ENCODE results near the gene NPIPB6. TPM values are rescaled to one million over a fixed set of nuclear protein-coding genes. Genes with fewer than 3 reads are reported as not detected.
"Not testable (repeated sequence)": the region's sequence is repeated elsewhere in the genome, so short reads cannot be mapped to it uniquely, and the experiment has no call there.

The NPIPB6 gene
- total RNA-seq (2014; rRNA removed): 1.6 TPM in 1 of 2 replicates, not detected in the other
- 0.06 TPM for polyA plus RNA-seq (2012)

DNA sequence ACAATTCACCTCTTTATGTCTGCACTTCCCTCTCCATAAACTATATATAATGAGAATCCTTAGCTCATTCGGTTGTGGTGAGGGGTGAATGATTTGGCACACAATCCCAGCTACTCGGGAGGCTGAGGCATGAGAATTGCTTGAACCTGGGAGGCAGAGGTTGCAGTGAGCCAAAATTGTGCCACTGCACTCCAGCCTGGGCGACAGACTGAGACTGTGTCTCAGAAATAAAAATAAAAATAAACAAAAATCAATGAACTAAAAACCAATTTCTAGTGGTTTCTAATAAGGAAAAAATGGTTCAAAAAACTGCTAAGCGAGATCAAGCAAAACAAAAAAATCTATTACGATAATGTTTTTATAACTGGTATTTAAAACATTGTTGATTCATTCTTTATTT, at the start of gene NPIPB6:
NPIPB6 (minus strand) TSS at position 101 of the 400 bp plus-strand sequence. CDS start 686 bp downstream, outside the sequence.
- not testable (repeated sequence) for DNase-seq (ENCODE audit: low read depth)

DNA sequence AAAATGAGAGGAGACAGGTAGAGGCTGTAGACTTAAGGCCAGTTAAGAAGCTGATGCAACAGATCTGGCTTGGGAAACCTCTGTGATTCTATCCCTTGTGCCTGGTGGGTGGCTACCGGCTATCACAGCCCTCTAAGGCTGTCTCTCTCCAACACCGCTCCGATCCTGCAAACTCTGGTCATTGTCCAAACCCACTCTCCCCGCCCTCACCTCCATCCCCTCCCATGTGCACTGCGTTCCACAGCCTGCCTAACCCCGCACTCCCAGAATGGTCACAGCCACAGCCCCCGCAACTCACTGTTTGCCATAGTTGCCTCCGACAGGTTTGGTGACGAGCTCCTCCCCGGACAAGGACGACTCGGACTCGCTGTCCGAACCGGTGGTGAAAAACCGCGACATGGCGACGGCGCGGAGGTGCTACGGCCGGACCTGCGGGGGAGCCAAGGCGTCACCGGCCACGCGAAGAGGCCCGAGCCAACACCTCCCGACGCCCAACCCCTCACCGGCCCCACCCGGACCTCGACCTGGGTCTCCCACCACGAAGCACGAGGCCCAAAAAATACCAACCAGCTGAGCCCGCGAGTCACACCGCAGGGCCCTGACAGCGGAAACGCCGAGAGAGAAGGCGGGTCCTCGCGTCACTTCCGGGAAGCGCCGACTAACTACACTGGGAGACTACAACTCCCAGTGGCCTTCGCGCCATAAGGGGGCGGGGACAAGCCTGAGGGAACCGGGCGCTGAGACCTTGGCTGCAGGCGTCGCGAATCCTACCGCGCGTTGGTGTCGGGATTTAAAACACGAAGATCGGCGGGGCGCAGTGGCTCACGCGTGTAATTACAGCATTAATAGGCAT, 40.1 kb upstream of the NPIPB6 start, which contains the start of gene EIF3CL:
EIF3CL (minus strand) TSS at position 622 of the 853 bp plus-strand sequence; CDS start at position 399, 223 bp downstream.
- not testable (repeated sequence) for DNase-seq (ENCODE audit: low read depth)

DNA sequence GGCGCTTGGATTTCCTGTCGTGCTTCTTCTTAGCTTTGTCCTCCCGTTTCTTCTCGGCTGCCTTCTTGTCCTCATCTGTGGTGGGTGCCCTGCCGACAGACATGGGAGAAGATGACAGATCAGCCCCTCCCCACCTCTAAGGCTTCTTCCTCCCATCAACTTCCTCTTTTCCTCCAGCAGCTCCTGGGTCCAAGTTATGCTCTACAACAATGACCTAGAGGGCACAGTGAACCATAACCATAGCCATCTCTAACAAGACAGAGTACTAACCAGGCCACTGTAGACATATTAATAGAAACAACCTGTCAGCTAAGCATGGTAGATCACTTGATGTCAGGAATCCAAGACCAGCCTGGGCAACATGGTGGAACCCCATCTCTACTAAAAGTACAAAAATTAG, 28.7 kb upstream of the NPIPB6 start:
- not testable (repeated sequence) for DNase-seq (ENCODE audit: low read depth)

DNA sequence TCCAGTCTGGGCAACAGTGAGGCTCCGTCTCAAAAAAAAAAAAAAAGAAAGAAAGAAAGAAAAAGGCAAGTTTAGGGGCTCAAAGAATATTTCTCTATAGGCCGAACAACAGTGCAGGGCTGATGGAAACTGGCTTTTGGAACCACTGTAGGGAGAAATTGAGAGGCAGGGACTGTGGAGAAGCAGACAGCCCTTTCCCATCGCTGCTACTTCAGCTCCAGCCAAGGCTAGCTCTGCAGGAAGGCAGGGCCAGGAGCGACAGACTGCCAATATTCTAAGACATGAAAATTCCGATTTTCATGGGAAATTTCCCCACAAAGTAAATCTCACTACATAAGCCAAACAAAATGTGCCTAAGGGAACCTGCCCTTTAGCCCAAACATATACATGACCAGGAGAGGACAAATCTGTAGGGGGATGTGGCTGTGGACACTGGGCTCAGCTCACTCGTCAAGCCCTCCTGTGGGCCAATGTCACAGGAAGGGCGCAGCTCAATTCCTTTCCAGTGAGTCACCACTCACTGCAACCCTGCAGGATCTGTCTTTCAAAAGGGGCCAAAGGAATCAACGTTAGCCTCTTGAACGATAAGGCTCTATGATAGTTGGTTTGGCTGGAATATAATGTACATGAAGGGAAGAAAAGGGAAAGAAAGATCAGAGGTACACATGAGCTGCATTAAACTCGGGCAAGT, 19.0 kb upstream of the NPIPB6 start:
- DNase-seq (ENCODE audit: low read depth): not testable (repeated sequence)

DNA sequence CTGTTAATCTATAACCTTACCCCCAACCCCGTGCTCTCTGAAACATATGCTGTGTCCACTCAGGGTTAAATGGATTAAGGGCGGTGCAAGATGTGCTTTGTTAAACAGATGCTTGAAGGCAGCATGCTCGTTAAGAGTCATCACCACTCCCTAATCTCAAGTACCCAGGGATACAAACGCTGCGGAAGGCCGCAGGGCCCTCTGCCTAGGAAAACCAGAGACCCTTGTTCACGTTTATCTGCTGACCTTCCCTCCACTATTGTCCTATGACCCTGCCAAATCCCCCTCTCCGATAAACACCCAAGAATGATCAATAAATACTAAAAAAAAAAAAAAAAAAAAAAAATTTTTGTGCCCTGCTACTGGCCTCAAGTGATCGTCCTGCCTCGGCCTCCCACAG, 14.5 kb upstream of the NPIPB6 start:
- not testable (repeated sequence) for DNase-seq (ENCODE audit: low read depth)

DNA sequence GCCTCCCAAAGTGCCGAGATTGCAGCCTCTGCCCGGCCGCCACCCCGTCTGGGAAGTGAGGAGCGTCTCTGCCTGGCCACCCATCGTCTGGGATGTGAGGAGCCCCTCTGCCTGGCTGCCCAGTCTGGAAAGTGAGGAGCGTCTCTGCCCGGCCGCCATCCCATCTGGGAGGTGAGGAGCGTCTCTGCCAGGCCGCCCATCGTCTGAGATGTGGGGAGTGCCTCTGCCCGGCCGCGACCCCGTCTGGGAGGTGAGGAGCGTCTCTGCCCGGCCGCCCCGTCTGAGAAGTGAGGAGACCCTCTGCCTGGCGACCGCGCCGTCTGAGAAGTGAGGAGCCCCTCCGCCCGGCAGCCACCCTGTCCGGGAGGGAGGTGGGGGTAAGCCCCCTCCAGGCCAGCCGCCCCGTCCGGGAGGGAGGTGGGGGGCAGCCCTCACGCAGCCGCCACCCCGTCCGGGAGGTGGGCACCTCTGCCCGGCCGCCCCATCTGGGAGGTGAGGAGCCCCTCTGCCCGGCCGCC, 13.9 kb upstream of the NPIPB6 start:
- DNase-seq (ENCODE audit: low read depth): not testable (repeated sequence)

DNA sequence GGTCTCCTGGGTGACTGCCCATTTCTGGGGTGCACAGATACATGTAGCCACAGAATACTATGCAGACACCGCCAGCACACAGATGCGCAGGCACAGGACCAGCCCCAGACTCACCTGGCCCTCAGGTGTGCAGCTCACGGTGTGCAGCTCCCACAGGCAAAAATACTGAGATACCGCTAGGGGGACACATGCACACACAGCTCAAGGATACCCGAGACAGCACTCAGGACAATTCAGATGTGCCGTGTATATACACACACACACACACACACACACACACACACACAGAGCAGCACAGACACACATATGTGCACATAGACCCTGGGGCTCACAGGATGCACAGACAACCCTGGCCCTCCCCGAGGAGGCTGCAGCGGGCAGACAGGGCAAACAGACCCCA, 11.8 kb upstream of the NPIPB6 start:
- not testable (repeated sequence) for DNase-seq (ENCODE audit: low read depth)

DNA sequence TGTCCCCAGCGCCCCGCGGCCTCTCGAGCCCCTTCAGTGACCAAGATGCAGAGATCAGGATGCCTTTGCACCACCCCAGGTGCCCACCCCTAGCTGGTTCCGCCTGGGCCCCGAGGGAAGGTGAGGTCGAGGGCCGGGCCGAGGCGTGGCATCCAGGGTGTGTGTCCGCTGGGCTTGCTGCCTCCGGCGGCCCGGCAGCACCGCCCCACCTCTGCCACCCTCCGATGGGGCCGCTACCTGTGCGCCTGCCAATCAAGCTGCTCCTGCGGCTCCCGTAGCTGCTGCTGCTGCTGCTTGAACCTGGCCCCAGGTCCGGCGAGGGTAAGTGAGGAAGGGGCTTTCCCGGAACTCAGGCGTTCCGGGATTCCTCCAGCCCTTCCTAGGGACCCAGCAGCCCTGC, 11.0 kb upstream of the NPIPB6 start:
- not testable (repeated sequence) for DNase-seq (ENCODE audit: low read depth)

DNA sequence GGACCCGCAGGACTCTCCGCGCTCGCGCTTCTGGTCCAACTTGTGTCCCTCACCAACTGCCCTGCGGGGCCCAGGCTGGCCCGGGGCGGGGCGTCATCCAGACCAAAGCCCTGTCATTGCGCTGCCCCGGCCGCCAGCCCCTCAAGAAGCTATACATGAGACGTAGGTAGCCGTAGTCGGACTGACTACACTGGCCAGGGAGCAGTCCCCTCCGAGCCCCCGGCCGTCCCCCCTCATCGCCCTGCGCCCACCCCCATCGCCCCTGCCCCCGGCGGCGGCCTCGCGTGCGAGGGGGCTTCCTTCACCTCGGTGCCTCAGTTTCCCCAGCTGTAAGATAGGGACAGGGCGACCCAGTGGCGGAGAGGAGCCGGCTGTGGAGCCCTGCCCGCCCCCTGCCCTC, 4.6 kb upstream of the NPIPB6 start:
- not testable (repeated sequence) for DNase-seq (ENCODE audit: low read depth)

DNA sequence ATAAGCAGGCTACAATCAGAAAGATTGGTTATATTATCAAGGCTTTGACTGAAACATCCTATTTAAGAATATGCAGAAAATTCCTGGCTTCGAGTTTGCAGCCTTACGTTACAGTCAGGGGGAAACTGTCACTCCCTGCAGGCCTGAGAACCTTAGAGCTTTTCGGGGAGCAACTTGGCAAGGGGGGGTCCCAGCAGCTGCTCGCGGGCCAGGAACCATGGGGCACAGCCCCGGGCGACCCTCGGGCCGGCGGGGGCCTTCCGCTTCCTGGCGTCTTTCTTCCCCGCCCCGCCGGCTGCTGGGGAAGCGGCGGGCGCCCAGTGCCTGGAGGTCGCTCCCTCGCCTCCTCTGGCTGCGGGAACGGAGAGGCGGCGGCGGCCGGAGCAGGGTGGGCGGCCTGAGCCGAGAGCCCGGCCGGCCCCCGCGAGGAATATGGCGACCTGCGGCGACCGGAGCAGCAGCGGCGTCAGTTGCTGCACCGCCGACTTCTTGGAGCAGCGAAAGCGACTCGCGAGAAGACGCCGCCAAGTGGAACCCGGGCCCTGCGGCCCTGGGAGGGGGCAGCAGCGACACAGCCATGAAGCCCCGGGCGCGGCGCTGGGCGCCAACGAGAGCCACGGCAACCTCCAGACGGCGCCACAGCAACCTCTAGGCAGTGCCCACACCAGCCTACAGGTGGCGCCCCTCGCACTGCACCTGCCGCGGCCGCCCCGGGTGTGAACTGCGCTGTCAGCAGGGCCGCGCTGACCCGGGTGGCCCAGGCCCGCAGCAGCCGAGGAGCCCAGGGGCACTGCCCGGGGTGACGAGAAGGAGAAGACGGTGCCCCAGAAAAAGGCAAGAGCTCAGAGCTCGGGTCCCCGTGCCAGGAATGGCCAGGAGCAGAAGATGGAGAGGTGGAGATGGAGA, 1.2 kb upstream of the NPIPB6 start:
- DNase-seq (ENCODE audit: low read depth): not testable (repeated sequence)

DNA sequence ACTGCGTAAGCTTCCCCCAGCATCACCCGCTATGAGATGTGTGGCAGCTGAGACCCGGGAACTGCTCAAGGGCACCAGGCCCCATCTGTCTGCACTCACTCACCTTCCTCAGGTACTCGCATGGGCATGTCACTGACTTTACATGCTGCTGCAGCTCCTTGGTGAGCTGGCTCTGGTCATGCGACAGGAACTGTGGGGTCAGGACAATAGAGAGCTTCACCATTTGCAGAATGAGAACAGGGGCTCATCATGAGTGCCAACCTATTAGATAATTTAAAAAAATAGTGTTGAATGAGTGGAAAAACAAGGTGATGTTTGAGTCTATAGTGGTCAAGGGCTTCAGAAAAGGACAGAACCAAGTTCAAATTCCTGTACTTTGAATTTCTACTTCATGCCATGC, 708 bp downstream of the NPIPB6 start:
- not testable (repeated sequence) for DNase-seq (ENCODE audit: low read depth)

DNA sequence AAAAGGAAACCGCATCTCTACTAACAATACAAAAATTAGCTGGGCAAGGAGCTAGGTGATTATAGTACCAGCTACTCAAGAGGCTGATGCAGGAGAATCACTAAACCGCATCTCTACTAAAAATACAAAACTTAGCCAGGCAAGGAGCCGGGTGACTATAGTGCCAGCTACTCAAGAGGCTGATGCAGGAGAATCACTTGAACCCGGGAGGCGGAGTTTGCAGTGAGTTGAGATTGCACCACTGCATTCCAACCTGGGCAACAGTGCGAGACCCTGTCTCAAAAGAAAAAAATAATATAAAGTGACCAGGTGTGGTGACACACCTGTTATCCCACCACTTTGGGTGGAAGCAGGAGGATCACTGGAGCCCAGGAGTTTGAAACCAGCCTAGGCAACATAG, 25.1 kb downstream of the NPIPB6 start:
- not testable (repeated sequence) for DNase-seq (ENCODE audit: low read depth)

DNA sequence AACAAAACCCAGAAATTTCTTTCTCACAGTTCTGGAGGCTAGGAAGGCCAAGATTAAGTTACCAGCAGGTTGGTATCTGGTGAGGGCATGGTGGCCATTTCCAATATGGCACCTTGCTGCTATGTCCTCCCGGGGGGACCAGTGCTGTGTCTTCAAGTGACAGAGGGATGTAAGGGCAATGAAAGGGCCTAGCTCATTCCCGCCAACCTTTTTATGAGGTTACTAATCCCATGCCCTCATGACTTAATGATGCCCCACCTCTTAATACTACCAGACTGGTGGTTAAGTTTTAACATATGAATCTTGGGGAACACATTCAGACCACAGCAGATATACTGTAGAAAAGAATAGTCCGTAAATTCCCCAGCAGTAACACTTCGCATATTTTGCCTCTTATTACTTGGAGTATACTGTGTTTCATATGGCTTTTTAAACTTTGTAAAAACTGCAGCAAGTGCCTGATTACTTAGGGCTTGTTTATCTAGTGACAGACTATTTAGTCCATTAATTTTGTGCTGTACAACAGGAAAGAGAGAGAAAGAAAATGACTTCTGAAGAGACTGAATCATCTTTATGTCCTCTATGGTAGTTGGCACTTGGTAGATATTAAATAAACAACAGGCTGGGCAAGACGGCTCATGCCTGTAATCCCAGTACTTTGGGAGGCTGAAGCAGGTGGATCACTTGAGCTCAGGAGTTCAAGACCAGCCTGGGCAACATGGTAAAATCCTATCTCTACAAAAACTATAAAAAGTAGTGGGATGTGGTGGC, 26.2 kb downstream of the NPIPB6 start:
- DNase-seq (ENCODE audit: low read depth): peak; percentile 3

DNA sequence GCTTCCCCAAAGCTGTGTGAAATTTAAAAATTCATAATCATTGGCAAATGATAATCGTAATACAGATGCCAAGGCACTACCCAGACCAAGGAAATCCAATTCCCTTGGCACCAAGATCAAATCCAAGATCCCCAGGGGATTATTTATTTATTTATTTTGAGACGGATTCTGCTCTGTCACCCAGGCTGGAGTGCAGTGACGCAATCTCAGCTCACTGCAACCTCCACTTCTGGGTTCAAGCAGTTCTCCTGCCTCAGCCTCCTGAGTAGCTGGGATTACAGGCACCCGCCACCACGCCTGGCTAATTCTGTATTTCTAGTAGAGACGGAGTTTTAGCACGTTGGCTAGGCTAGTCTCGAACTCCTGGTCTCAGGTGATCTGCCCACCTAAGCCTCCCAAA, 27.6 kb downstream of the NPIPB6 start:
- not testable (repeated sequence) for DNase-seq (ENCODE audit: low read depth)

DNA sequence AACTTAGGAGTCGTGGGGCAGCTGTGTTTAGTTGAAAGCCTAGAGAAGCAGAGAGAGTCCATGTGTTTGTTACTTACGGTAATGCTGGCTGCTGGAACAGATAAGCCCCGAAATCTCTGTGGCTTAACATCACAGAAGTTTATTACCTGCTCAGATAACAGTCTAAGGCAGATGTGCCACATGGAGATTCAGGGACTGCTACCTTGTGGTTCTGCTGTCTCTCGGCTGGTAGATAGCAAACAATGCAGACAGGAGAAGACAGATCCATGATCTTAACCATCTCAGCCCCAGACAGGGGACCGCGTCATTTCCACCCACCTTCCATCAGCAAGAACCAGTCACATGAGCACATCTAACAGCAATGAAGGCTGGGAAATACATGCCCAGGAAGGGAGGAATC, 30.7 kb downstream of the NPIPB6 start:
- DNase-seq (ENCODE audit: low read depth): not testable (repeated sequence)

DNA sequence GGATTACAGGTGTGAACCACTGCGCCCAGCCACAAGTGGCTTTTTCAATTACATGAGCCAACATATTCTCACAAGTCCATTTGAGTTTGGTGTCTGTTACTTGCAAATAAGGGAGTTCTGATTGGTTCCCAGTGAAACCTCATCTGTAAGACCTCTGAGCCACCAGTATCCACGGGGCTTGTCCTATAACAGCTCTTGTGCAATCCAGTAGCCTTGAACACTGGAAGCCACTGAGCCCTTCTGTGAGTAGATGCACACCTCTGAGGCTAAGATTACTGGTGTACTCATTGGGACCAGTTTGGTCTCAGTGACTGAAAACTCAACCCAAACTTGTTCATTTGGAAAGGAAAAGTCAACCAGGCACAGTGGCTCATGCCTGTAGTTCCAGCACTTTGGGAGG, 32.3 kb downstream of the NPIPB6 start:
- not testable (repeated sequence) for DNase-seq (ENCODE audit: low read depth)

DNA sequence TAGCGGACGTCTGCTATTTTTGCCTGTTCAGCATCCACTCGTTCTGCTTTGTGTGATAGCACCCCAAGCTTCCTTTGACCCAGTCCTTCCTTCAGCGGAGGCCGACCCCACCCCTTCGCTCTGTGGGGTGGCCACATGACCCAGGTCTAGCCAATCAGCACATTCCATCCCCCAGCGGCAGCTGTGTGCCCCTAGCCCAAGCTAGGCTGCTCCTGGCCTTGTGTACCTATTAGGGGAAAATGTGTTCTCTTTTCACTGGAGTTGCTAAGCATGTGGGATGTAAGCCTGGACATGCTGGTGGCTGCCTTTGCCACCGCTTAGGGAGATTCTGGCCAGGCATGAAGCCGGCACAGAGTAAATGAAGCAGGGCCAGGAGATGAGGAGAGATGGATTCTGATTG, 33.1 kb downstream of the NPIPB6 start:
- not testable (repeated sequence) for DNase-seq (ENCODE audit: low read depth)

DNA sequence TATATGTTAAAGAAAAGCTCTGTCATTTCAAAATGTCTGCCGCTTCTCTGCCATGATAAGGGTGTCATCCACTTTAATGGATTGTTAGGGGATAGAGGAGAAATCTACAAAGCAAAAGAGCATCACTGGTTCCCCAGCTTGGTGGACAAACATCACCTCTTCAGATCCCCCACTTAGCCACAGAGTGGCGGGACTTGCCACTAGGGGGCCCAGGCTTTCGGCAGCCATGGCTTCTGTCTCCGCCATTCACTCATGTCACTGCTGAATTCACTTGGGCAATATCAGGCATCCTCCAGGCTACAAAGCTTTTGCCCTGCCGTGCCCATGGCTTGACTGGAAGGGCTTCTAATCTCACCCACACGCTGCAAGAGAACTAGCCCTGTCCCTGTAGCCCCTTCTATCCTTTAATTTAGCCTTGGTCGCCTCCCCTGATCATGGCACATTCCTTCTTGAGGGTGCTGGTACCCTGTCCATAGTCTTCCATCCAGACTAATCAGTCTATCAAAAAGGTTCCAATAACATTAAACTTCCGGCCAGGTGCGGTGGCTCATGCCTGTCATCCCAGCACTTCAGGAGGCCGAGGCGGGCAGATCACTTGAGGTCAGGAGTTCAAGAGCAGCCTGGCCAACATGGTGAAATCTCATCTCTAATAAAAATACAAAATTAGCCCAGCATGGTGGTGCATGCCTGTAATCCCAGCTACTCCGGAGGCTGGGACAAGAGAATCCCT, 36.3 kb downstream of the NPIPB6 start:
- peak; percentile 43 for DNase-seq (ENCODE audit: low read depth)

DNA sequence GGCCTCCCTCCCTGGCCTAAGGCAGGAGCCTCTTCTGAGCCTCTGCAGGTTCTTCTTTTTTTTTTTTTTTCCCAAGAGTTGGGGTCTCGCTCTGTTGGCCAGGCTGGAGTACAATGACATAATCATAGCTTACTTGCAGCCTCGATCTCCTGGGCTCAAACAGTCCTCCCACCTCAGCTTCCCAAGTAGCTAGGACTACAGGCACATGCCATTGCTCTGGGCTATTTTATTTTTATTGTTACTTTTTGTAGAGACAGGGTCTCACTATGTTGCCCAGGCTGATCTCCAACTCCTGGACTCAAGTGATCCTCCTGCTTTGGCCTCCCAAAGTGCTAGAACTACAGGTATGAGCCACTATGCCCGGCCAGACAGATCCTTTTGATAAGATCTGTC, 38.4 kb downstream of the NPIPB6 start:
- no peak for DNase-seq (ENCODE audit: low read depth)

Measured in LHCN-M2 (cell line).